Natural killer cell (primary cell): ENCODE data around the gene ZNF580. TPM values are rescaled to one million over a fixed set of nuclear protein-coding genes. Genes with fewer than 3 reads are reported as not detected.

ENCODE experiments used
- ATAC-seq, 3 donors: fragments of 150-1000 bp in 2 of 3; fragments of 200-7000 bp in 1 of 3; cut with Tn5 transposase; 1 replicate in 1 of 3; 2 replicates in 2 of 3; pipeline ENCODE4 v1.10.0; 2021; ENCODE audit warnings: mild to moderate bottlenecking in 2 of 3, moderate library complexity in 2 of 3
- DNase-seq, 2 donors: peaks; one replicate each; pipeline versions ENCODE4 v3.0.0 to v3.0.0-alpha.2; 2013 to 2021; ENCODE audit warnings: mixed read lengths in 1 of 2
- H3K27ac ChIP-seq: one replicate; pipeline ENCODE4 v1.5.1; 2013; ENCODE audit warnings: mild to moderate bottlenecking, low read length
- H3K27me3 ChIP-seq: one replicate; pipeline ENCODE4 v1.6.1; 2013; ENCODE audit warnings: low read length; ENCODE audit not compliant: control insufficient read depth, insufficient read depth
- H3K36me3 ChIP-seq: one replicate; pipeline ENCODE4 v1.6.1; 2013; ENCODE audit warnings: low read length; ENCODE audit not compliant: control insufficient read depth, insufficient read depth
- H3K4me1 ChIP-seq: one replicate; pipeline ENCODE4 v1.6.1; 2013; ENCODE audit warnings: low read length; ENCODE audit not compliant: control insufficient read depth, insufficient read depth
- H3K4me3 ChIP-seq: one replicate; pipeline ENCODE4 v1.5.1; 2013; ENCODE audit warnings: low read length
- H3K9me3 ChIP-seq: one replicate; pipeline ENCODE4 v1.6.1; 2013; ENCODE audit warnings: low read length; ENCODE audit not compliant: control insufficient read depth, insufficient read depth
- H3K27ac Mint-ChIP-seq, 2 donors: one replicate each; pipeline ENCODE4 v1.8.0; 2022; ENCODE audit warnings: mild to moderate bottlenecking in 2 of 2, mixed read lengths in 2 of 2, moderate library complexity in 1 of 2
- H3K27me3 Mint-ChIP-seq, 2 donors: one replicate each; pipeline ENCODE4 v1.8.0; 2022; ENCODE audit warnings: low read depth in 2 of 2, mixed read lengths in 2 of 2
- H3K36me3 Mint-ChIP-seq: one replicate; pipeline ENCODE4 v1.8.0; 2022; ENCODE audit warnings: mixed read lengths
- H3K4me1 Mint-ChIP-seq, 2 donors: one replicate each; pipeline ENCODE4 v1.8.0; 2022; ENCODE audit warnings: mixed read lengths in 2 of 2
- H3K4me3 Mint-ChIP-seq: one replicate; pipeline ENCODE4 v1.8.0; 2022; ENCODE audit warnings: mild to moderate bottlenecking, moderate library complexity, mixed read lengths
- H3K9me3 Mint-ChIP-seq, 2 donors: one replicate each; pipeline ENCODE4 v1.8.0; 2022; ENCODE audit warnings: mixed read lengths in 2 of 2
- WGBS: methylation state at CpG from one replicate; pipeline ENCODE4 v1.1.7; 2013; ENCODE audit warnings: missing lambda C conversion rate; ENCODE audit not compliant: insufficient coverage; 5-methylcytosine and 5-hydroxymethylcytosine counted together
- intact Hi-C: fragments of 100-400 bp; cut with micrococcal nuclease; formaldehyde crosslinking; loops from one replicate; pipeline ENCODE4 v1.14.2; 2022
- total RNA-seq, 4 donors: library from RNA; stranded (reverse); fragments of 120-200 nt in 1 of 4; gene quantifications; one replicate each; pipeline versions ENCODE4 v1.2.3 to v1.2.4, GENCODE V29; 2013 to 2022
- TF ChIP-seq, protein P1 (sequence below): fragments of 200-600 bp; IDR thresholded peaks from one replicate; pipeline ENCODE4 v1.8.0; 2022; ENCODE audit warnings: antibody characterized with exemption

Gene ZNF580
- total RNA-seq, 3 donors from 2014 or later (not counting 1 experiment from before 2014, with no cell fraction given), result 38.0 to 46.0 (median 40.0) TPM

DNA sequence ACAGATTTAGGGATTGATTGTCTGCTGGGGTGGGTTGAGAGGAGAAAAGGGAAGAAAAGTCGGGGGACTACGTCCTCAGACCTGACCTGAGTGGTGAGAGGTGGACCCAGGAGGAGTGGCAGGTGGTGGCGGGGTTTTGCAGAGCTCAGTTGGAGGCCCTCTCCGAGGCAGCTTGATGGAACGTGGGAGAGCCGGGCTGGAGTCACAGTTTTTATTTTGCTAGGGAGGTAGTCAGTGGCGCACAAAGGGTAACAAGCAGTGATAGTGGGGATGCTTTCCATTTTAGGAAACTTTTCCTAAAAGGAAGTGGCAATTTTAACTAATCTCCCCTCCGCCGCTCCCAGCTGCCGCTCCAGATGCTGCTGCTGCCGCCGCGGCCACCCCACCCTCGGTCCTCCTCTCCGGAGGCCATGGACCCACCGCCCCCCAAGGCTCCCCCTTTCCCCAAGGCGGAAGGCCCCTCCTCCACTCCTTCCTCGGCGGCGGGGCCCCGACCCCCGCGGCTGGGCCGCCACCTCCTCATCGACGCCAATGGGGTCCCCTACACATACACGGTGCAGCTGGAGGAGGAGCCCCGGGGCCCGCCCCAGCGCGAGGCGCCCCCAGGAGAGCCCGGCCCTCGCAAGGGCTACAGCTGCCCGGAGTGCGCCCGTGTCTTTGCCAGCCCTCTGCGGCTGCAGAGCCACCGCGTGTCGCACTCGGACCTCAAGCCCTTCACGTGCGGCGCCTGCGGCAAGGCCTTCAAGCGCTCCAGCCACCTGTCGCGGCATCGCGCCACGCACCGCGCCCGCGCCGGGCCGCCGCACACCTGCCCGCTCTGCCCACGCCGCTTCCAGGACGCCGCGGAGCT lies 1.6 kb downstream of the ZNF580 start:
- DNase-seq, result peak in 1 of 2 donors; percentile 57
- Mint-ChIP-seq H3K36me3 (no peaks in the 10 kb centered on the region), H3K27ac (peak overlapping the region; percentile 80 to 96), H3K4me1 (peaks cover 36 to 54% of the 10 kb centered on the region in 2 donors), H3K9me3 (no peaks in the 10 kb centered on the region), H3K27me3 (no peaks in the 10 kb centered on the region), H3K4me3 (peak overlapping the region; percentile 96)
- Histone ChIP-seq H3K4me3 (peak overlapping the region; percentile 63), H3K27me3 (no peaks in the 10 kb centered on the region), H3K9me3 (no peaks in the 10 kb centered on the region), H3K36me3 (peaks cover 13% of the 10 kb centered on the region), H3K4me1 (peaks cover 63% of the 10 kb centered on the region), H3K27ac (peak overlapping the region; percentile 68)
- intact Hi-C loops, result loop anchor here (2.0 to 5.0 kb wide), 2 partner anchors 35 to 62 kb away; partner anchors contain the start of genes ZNF579 and ZNF865
- TF ChIP-seq, protein P1, sequence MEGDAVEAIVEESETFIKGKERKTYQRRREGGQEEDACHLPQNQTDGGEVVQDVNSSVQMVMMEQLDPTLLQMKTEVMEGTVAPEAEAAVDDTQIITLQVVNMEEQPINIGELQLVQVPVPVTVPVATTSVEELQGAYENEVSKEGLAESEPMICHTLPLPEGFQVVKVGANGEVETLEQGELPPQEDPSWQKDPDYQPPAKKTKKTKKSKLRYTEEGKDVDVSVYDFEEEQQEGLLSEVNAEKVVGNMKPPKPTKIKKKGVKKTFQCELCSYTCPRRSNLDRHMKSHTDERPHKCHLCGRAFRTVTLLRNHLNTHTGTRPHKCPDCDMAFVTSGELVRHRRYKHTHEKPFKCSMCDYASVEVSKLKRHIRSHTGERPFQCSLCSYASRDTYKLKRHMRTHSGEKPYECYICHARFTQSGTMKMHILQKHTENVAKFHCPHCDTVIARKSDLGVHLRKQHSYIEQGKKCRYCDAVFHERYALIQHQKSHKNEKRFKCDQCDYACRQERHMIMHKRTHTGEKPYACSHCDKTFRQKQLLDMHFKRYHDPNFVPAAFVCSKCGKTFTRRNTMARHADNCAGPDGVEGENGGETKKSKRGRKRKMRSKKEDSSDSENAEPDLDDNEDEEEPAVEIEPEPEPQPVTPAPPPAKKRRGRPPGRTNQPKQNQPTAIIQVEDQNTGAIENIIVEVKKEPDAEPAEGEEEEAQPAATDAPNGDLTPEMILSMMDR, result no peak
- 1% methylated on average over 65 of the region's 65 CpGs for WGBS
- no peak for ATAC-seq

GRCh38 chr19:55643003-55643886 lies 2.4 kb downstream of the ZNF580 start, which contains the start of gene ZNF581:
ZNF581 (plus strand) TSS chr19:55643649; CDS start chr19:55644572, 923 bp downstream.
- Histone ChIP-seq H3K4me1 (peaks cover 65% of the 10 kb centered on the region), H3K9me3 (no peaks in the 10 kb centered on the region), H3K27ac (peak within 1 kb of the TSS; percentile 68), H3K27me3 (no peaks in the 10 kb centered on the region), H3K4me3 (peak within 1 kb of the TSS; percentile 63), H3K36me3 (peaks cover 13% of the 10 kb centered on the region)
- peak within 1 kb of the TSS; percentile 96 for H3K4me3 Mint-ChIP-seq
- no peaks in the 10 kb centered on the region for H3K9me3 Mint-ChIP-seq
- ATAC-seq, result peak; percentile 65 to 81 (median 66)
- peak; percentile 73 to 92 for DNase-seq
- peak within 1 kb of the TSS; percentile 80 to 96 for H3K27ac Mint-ChIP-seq
- TF ChIP-seq, protein P1, result no peak
- no peaks in the 10 kb centered on the region for H3K36me3 Mint-ChIP-seq
- peaks cover 33 to 51% of the 10 kb centered on the region in 2 donors for H3K4me1 Mint-ChIP-seq
- no peaks in the 10 kb centered on the region for H3K27me3 Mint-ChIP-seq
- intact Hi-C loops, result loop anchor here (2.0 to 5.0 kb wide), 2 partner anchors 36 to 62 kb away; partner anchors contain the start of genes ZNF579 and ZNF865
- WGBS, result 2% methylated on average over 46 of the region's 56 CpGs

DNA sequence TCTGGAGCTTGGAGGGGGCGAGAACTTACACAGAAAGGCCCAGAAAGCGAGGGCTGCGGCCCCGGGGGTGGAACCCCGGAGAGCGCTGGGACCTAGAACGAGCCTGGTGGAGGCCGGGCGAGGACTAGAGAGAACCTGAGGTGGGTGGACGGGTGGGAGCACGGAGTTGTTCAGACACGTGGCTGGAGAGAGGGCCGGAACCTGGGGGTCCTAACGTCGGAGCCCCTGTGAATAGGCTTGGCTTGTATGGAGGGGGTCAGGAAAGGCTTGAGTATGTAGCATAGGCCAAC lies 3.0 kb downstream of the ZNF580 start:
- Mint-ChIP-seq H3K9me3 (no peaks in the 10 kb centered on the region), H3K27ac (peak overlapping the region; percentile 80 to 96), H3K27me3 (no peaks in the 10 kb centered on the region), H3K36me3 (no peaks in the 10 kb centered on the region), H3K4me3 (peak overlapping the region; percentile 96), H3K4me1 (peaks cover 33 to 55% of the 10 kb centered on the region in 2 donors)
- under 1% methylated on average over 15 of the region's 15 CpGs for WGBS
- TF ChIP-seq, protein P1, result no peak
- peaks cover 13% of the 10 kb centered on the region for H3K36me3 ChIP-seq
- no peaks in the 10 kb centered on the region for H3K9me3 ChIP-seq
- peak overlapping the region; percentile 63 for H3K4me3 ChIP-seq
- intact Hi-C loops, result loop anchor here (2.0 to 5.0 kb wide), 2 partner anchors 37 to 63 kb away; partner anchors contain the start of genes ZNF579 and ZNF865
- no peaks in the 10 kb centered on the region for H3K27me3 ChIP-seq
- DNase-seq, result no peak
- ATAC-seq, result no peak
- H3K27ac ChIP-seq, result peak overlapping the region; percentile 48
- peaks cover 69% of the 10 kb centered on the region for H3K4me1 ChIP-seq
